Fibroblast of skin of left quadriceps (primary cell): Measurements from ENCODE around the gene EYA2.

Experiments used
- DNase-seq, 2 experiments: peaks; one replicate each; pipeline ENCODE4 v3.0.0-alpha.2; 2013; ENCODE audit warnings: low read depth in 2 of 2

EYA2 gene

DNA sequence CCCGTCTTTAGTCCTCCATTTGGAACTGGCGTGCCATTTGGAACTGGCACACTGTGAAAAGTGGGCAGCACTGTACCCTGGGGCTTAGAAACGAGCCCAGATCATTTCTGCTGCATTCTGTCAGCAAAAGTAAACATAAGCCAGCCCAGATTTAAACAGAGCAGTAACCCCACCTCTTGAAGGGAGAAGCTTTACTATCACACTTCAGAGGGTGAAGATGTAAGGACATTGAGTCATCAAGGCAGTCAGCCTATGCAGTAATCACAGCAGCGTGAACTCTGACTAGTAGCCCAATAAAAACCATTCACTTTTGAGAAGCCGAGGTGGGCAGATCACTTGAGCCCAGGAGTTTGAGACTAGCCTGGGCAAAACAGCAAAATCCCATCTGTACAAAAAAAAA is 216.9 kb downstream of the EYA2 start:
- DNase-seq = no peak

- no peak for DNase-seq
Observed at GRCh38 chr20:47113362-47114109, 218.9 kb downstream of the EYA2 start.

GRCh38 chr20:47115694-47116093 is 221.1 kb downstream of the EYA2 start:
- DNase-seq = no peak

GRCh38 chr20:47117371-47117770 is 222.7 kb downstream of the EYA2 start:
- no peak for DNase-seq

DNA sequence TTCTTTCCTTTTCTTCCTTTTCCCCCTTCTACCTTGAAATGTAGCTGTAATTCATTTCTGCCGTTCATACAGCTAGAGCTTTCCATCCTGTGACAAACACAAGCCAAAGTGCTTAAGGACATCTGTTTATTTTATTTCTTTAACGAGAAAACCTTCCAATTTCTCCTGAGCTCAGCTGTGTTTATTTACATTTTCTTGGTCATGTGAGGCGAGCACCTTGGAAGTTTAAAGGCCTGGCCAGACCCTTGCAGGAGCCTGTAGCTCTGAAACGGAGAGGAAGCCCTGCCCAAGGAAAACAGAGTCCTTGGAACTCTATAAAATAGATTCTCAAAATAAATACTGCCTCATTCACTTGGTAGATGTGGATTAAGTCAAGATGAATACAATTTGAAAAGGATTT is 223.1 kb downstream of the EYA2 start:
- no peak for DNase-seq

DNA sequence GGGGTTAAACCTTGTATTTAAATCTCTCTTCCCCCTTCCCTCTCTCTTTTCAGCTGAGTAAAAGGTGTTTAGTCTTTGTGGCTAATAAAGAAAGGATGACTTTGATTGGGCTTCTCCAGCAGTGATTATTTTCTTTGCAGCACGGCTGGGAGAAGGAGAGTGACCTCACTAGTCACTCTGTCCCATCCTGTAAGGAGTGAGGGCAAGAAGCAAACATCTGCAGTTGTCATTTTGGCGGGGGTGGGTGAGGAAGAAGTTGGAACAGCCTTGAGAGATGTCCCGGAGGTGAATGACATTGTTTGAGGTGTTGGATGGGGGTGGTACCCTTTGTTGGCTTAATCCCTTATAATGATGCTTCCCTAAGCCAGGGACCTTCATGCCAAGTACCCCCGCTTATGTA is 223.6 kb downstream of the EYA2 start:
- DNase-seq = no peak

DNA sequence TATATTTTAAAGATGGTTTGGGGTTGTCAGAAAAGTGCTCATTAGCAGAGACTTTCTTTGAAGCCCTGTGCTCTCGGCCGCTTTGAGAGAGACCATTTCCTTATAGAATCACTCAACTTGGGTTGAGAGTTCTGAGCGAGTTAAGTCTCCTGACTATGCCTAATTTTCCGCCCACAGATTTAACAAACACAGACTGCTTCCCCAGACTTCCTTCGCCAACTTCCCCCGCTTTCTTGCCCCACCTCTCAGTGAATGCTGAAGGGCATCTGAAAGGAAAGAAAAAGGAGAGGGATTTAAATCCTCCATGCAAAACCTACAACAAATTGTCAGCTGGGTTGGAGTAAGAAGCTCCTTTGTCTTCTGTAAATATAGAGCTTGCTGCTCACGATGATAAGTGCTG is 224.0 kb downstream of the EYA2 start:
- DNase-seq = no peak

DNA sequence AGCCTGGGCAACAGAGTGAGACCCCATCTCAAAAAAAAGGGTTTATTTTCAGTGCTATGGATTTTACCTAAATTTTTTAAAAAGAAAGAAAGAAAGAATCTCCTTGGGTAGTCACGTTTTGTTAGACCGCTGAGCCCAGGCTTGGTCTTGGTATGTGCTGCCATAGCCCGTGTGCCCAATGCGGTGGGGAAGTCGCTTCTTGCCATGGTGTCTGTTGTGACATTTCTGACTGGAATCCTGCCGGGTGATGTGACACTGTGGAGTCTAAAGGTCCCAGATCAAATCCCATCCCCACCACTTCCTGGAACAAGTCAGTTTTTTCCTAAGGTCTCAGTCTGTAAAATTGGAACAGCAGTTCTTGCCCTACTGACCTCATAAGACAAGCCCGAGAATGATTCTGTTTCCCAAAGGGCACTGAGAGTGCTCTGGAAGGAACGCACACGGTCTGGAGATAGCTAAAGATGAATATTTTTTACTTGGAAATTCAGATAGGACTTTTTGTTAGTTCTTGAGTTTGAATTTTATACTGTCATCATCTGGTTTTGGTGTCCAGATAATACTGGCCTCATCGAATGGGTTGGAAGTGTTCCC is 225.8 kb downstream of the EYA2 start:
- DNase-seq = no peak

GRCh38 chr20:47122560-47122959 is 227.9 kb downstream of the EYA2 start:
- DNase-seq = no peak

DNA sequence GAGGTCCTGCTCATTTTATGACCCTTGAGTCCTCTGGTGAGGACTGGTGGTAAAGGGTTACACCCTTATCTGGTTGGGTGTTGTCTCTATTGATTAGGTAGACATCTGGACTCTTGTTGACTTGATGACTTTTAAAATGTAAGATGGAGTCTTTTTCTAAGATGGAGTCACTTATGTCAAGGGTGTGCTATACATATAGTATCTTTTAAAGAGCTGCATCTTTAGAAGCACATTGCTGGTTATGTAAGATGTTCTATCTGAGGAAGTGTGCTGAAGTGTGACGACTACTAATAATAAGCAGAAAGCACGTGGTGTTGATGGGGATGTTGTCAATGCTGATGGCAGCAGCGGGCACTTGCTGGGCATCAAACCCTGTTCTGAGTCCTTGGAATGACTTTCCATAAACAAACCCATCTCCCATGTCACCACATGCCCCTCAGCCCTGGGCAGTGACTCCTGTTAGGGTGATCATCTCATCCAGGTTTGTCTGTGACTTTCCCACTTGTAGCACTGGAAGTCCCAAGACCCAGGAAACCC is 229.6 kb downstream of the EYA2 start:
- DNase-seq = no peak

DNA sequence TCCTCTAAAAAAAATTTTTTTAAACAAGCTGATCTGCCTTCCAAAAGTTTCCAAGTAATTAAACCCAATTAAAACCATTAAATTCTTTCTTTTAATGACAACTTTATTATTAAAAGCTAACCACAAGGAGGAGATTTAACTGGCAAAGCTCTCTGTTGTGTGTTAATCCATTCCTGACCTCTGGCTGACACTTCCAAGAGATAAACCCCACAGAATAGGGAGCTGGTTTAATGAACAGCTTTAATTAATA is 230.8 kb downstream of the EYA2 start:
- peak; percentile 39 to 45 for DNase-seq

GRCh38 chr20:47125758-47126591 is 231.3 kb downstream of the EYA2 start:
- DNase-seq = no peak

GRCh38 chr20:47126709-47127108 is 232.1 kb downstream of the EYA2 start:
- peak; percentile 32 to 37 for DNase-seq

GRCh38 chr20:47127546-47127945 is 232.9 kb downstream of the EYA2 start:
- no peak for DNase-seq

GRCh38 chr20:47127999-47128398 is 233.4 kb downstream of the EYA2 start:
- no peak for DNase-seq

- no peak for DNase-seq
Observed at GRCh38 chr20:47129306-47129705, 234.7 kb downstream of the EYA2 start.

- peak; percentile 72 to 76 for DNase-seq
Observed at GRCh38 chr20:47133809-47134456, 239.3 kb downstream of the EYA2 start.

GRCh38 chr20:47136782-47137181 is 242.1 kb downstream of the EYA2 start:
- DNase-seq = no peak

- DNase-seq = peak; percentile 38 to 40
Observed at GRCh38 chr20:47137231-47137870, 242.7 kb downstream of the EYA2 start.

DNA sequence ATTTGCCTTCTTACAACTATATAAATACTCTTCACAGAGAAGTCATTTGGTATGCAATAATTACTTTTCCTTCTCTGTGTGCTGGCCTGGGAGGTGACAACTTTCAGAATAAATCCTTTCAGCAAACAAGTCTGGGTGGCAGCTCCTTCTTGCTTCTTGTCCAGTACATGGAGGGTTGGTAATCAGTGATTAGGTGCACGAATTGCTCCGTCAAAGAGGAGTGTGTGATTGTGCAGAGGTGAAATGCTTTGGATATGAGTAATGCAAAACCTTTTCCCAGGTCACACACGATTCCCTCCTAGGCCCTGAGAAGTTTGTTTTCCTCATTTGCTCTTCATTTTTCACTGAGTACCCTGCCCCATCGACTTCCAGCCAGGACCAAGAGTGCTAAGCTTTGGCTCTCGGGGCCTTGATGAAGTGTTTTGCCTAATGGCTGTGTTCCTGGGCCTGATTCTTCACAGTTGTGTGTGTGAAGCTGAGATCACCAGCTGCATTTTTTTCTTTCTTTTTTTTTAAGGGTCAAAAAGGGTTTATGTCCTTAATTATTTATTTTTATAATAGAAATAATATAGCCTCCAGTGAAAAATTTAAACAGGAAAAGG is 245.4 kb downstream of the EYA2 start:
- DNase-seq = no peak

GRCh38 chr20:47141350-47141921 is 246.8 kb downstream of the EYA2 start:
- DNase-seq = no peak
